HG03457 (cell line): Measurements from ENCODE around the gene ABI2.

Experiments
- ATAC-seq: cut with Tn5 transposase; IDR thresholded peaks from one replicate; pipeline ENCODE4 v1.9.1; 2021; ENCODE audit warnings: moderate number of reproducible peaks; ENCODE audit not compliant: unreplicated experiment

The ABI2 gene

DNA sequence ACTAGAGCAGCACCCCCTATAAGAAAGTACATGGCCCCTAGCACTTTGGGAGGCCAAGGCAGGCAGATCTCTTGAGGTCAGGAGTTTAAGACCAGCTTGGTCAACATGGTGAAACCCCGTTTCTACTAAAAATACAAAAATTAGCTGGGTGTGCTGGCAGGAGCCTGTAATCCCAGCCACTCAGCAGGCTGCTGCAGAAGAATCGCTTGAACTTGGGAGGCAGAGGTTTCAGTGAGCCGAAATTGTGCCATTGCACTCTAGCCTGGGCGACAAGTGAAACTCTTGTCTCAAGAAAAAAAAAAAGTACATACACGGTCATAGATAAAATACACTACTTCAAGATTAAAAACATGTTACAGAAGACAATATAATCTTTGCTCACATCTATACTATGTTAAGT lies 143.1 kb downstream of the ABI2 start:
- no peak for ATAC-seq

- no peak for ATAC-seq
These were observed 148.7 kb downstream of the ABI2 start for GRCh38 chr2:203476881-203477280.

DNA sequence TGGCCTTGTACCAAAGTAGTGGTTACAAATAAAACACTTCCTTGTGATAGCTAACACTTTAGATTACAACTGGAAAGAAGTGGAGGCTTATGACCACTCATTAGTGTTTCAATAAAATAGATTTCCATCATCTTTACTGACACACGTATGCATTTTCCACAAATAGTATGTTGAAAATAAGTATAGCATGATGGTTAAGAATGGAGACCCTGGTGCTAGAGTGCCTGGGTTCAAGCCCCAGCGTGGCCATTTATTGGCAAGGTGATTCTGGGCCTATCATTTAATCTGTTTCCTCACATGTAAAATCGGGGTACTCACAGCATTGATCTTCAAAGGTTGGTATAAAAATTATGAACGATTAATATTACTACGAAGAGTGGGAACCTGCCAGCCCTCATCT lies 152.4 kb downstream of the ABI2 start:
- ATAC-seq = no peak

GRCh38 chr2:203484266-203485112 lies 156.3 kb downstream of the ABI2 start:
- ATAC-seq = no peak

DNA sequence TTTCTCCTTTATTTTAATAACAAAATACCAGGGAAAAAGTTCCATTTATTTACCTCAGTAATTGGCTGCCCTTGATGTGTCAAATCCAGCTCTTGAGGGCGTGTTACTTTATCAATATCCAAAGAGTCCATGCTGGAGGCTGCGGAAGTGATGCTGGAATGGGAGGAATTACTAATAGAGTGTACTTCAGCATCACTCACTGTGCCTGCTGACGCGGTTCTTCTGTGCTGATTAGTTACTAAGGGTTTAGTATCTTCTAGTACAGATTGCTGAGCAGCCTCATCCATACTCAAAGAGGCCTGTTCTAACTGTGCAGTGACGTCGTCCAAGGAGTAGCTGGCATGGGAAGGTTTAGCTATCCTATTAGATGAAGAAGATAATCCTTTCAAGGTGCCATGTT lies 161.3 kb downstream of the ABI2 start:
- ATAC-seq = no peak

GRCh38 chr2:203490391-203490790 lies 162.2 kb downstream of the ABI2 start:
- no peak for ATAC-seq

DNA sequence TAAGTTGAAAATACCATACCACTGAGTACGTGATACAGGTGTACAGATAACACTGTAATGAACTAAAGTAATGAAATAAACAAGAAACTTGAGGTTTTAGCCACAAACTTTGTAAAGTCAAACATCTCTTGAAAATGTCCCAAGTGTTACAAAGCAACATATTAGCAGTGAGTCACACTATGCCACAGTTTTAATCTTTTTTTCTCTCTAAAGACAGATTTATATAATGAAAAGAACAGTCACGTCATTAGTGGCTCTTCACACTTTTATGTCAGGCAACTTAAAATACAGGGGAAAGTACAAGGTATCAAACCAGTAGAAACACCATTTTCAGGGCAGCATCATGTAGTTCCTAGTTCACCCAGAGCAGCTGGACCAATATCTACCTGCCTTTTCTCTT lies 164.8 kb downstream of the ABI2 start:
- no peak for ATAC-seq
